GM06990 (cell line): ENCODE data around the gene RPRML.
"Not testable (repeated sequence)": the region's sequence is repeated elsewhere in the genome, so short reads cannot be mapped to it uniquely, and the experiment has no call there.

ENCODE experiments used
- DNase-seq: peaks from one replicate; pipeline ENCODE4 v3.0.0-alpha.2; 2011; ENCODE audit not compliant: insufficient read length; ENCODE audit errors: extremely low read depth
- H3K27me3 ChIP-seq: replicated peaks from 2 replicates; pipeline ENCODE4 v1.6.0; 2011; ENCODE audit warnings: low read length; ENCODE audit not compliant: control insufficient read depth, insufficient read depth
- H3K36me3 ChIP-seq: 2 replicates; pipeline ENCODE4 v1.5.1; 2011; ENCODE audit warnings: low read length; ENCODE audit not compliant: control insufficient read depth, insufficient read depth
- H3K4me3 ChIP-seq: replicated peaks from 2 replicates; pipeline ENCODE4 v1.5.1; 2011; ENCODE audit warnings: low read depth, mild to moderate bottlenecking, control low read depth, low read length
- CTCF ChIP-seq: IDR thresholded peaks from 2 replicates; pipeline ENCODE4 v1.5.1; 2011; ENCODE audit warnings: low read length, control low read depth, mild to moderate bottlenecking, inconsistent platforms; ENCODE audit not compliant: insufficient read depth, poor library complexity, severe bottlenecking

Gene RPRML

GRCh38 chr17:46979147-46979863 is at the start of gene RPRML:
TSS of gene RPRML (minus strand) at chr17:46979253. CDS start at chr17:46979007, 246 bp downstream.
- Histone ChIP-seq H3K27me3 (no peaks in the 10 kb centered on the region; the same call in none of the 2 replicates), H3K4me3 (peak within 1 kb of the TSS; percentile 40), H3K36me3 (no peaks in the 10 kb centered on the region)
- peak; percentile 33 for DNase-seq
- no peak for TF ChIP-seq CTCF

- not testable (repeated sequence) for H3K4me3 ChIP-seq, DNase-seq, H3K27me3 ChIP-seq, H3K36me3 ChIP-seq
Observed at GRCh38 chr17:47016966-47017365, 37.9 kb upstream of the RPRML start.

- Histone ChIP-seq H3K36me3 (no peaks in the 10 kb centered on the region), H3K27me3 (no peaks in the 10 kb centered on the region), H3K4me3 (no peak overlapping the region)
- DNase-seq, result no peak
- no peak for TF ChIP-seq CTCF
Observed at GRCh38 chr17:47013341-47013740, 34.3 kb upstream of the RPRML start.

GRCh38 chr17:47012457-47012856 is 33.4 kb upstream of the RPRML start:
- Histone ChIP-seq H3K4me3 (no peak overlapping the region), H3K36me3 (no peaks in the 10 kb centered on the region), H3K27me3 (no peaks in the 10 kb centered on the region)
- DNase-seq, result no peak
- TF ChIP-seq CTCF, result no peak

GRCh38 chr17:47009759-47010594 is 30.9 kb upstream of the RPRML start:
- DNase-seq, result no peak
- Histone ChIP-seq H3K36me3 (no peaks in the 10 kb centered on the region), H3K27me3 (no peaks in the 10 kb centered on the region), H3K4me3 (no peak overlapping the region)
- TF ChIP-seq CTCF, result no peak

GRCh38 chr17:47004906-47005305 is 25.9 kb upstream of the RPRML start:
- Histone ChIP-seq H3K4me3 (no peak overlapping the region), H3K36me3 (no peaks in the 10 kb centered on the region), H3K27me3 (no peaks in the 10 kb centered on the region)
- TF ChIP-seq CTCF, result no peak
- no peak for DNase-seq

GRCh38 chr17:47003864-47004263 is 24.8 kb upstream of the RPRML start:
- DNase-seq, H3K4me3 ChIP-seq, H3K36me3 ChIP-seq, H3K27me3 ChIP-seq: not testable (repeated sequence)
